ENCODE results near the gene TMEM178A.

The TMEM178A gene

DNA sequence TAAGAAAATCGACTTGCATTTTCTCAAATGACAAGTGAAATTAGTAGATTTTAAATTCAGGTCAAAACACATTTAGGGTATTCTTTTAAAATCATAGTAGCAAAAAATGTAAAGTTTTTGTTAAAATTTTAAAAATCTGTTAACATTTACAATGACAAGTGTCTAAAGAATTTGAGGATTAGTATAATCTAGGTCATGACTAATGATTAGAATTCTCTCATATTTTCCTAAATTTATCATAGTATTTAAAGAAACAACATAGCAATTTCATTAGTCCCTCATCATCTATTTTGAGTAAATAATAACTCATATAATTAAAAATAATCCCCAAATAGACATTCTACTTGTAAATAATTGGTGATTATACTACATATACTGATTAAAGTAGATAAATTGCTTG lies 89.7 kb downstream of the TMEM178A start:
- H3K4me3 ChIP-seq (ENCODE audit: low read length), result no peak overlapping the region
- no peak for DNase-seq (ENCODE audit: low read depth)
- TF ChIP-seq, protein P1, sequence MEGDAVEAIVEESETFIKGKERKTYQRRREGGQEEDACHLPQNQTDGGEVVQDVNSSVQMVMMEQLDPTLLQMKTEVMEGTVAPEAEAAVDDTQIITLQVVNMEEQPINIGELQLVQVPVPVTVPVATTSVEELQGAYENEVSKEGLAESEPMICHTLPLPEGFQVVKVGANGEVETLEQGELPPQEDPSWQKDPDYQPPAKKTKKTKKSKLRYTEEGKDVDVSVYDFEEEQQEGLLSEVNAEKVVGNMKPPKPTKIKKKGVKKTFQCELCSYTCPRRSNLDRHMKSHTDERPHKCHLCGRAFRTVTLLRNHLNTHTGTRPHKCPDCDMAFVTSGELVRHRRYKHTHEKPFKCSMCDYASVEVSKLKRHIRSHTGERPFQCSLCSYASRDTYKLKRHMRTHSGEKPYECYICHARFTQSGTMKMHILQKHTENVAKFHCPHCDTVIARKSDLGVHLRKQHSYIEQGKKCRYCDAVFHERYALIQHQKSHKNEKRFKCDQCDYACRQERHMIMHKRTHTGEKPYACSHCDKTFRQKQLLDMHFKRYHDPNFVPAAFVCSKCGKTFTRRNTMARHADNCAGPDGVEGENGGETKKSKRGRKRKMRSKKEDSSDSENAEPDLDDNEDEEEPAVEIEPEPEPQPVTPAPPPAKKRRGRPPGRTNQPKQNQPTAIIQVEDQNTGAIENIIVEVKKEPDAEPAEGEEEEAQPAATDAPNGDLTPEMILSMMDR (conservative IDR thresholded peaks at IDR 0.05; ENCODE audit: low read depth, low read length), result no peak

DNA sequence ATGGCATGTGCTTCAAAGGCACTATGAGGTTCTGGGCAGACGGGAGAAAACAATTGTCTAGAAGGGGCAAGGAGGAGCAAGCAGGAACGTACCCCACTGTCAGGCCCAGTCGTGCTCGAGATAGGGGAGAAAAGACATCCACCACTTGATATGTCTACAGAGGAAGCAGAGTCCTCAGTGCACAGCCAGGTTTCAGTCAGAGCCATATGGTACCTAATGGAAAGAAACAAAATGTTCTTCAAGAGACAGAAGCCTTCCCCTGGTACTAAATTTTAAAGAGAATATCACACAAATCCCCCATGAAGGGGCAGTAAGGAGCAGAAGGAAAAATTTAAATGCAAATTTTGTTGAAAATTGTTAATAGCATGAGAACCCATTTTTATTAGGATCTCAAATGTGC lies 91.4 kb downstream of the TMEM178A start:
- TF ChIP-seq, protein P1 (conservative IDR thresholded peaks at IDR 0.05; ENCODE audit: low read depth, low read length), result no peak
- no peak overlapping the region for H3K4me3 ChIP-seq (ENCODE audit: low read length)
- DNase-seq (ENCODE audit: low read depth), result no peak

DNA sequence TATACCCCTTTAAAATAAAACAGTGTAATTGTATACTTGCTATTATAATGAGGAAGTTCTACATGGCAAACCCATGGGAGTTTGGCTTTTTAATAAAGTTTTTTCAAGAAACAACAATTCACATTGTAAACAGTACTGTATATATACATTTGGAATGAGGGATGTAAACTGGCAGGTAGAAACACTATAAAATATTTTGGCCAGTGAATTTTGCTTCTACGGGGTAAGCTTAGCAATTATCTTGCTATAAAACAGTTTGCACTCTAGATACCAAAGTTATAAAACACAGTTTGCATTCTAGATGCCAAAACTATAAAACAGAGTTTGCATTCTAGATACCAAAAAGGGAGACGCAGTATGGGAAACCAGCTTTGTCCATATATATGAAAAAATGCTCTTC lies 96.7 kb downstream of the TMEM178A start:
- DNase-seq (ENCODE audit: low read depth), result no peak
- H3K4me3 ChIP-seq (ENCODE audit: low read length), result no peak overlapping the region
- TF ChIP-seq, protein P1 (conservative IDR thresholded peaks at IDR 0.05; ENCODE audit: low read depth, low read length), result no peak

All from retinal pigment epithelial cell (primary cell).